A673 (cell line): ENCODE results near the gene MRPL12. TPM values are rescaled to one million over a fixed set of nuclear protein-coding genes. Genes with fewer than 3 reads are reported as not detected.
A peak's percentile ranks its signal among the peaks of the same experiment; 100 is the strongest.

Experiments
- BruUV-seq: library from RNA; stranded (reverse); fragments of 400-500 nt; replicated peaks from 2 replicates; lab custom pipeline; 2021; lab: Mats Ljungman, UMichigan
- CTCF ChIA-PET: fragments of 300-600 bp; sonication (Branson Sonifier 250); formaldehyde crosslinking; loops from one replicate; lab custom pipeline; 2022; ENCODE audit warnings: antibody characterized with exemption; lab: Charles Lee
- POLR2A ChIA-PET: fragments of 300-600 bp; sonication (Branson Sonifier 250); formaldehyde crosslinking; loops from one replicate; lab custom pipeline; 2022; ENCODE audit warnings: antibody characterized with exemption; ENCODE audit not compliant: low non-redundant PET; lab: Charles Lee
- DNase-seq: peaks from one replicate; pipeline ENCODE4 v3.0.0-alpha.2; 2015; ENCODE audit warnings: low spot score
- H3K27ac ChIP-seq: fragments of 200-600 bp; sonication (generic); 2 replicates; pipeline ENCODE4 v1.5.1; 2016; ENCODE audit warnings: mixed run types, low read depth, mild to moderate bottlenecking, mixed read lengths, antibody characterized with exemption, low read length; ENCODE audit not compliant: poor library complexity, severe bottlenecking
- H3K27me3 ChIP-seq: fragments of 200-600 bp; sonication (generic); replicated peaks from 2 replicates; pipeline ENCODE4 v1.6.1; 2017; ENCODE audit warnings: mixed run types, low read depth, mild to moderate bottlenecking, mixed read lengths, antibody characterized with exemption, low read length; ENCODE audit not compliant: insufficient read depth, poor library complexity
- H3K36me3 ChIP-seq: fragments of 200-600 bp; sonication (generic); 2 replicates; pipeline ENCODE4 v1.6.1; 2016; ENCODE audit warnings: mixed run types, mild to moderate bottlenecking, mixed read lengths, antibody characterized with exemption, low read length; ENCODE audit not compliant: insufficient read depth, poor library complexity, severe bottlenecking
- H3K4me1 ChIP-seq: fragments of 200-600 bp; sonication (generic); 2 replicates; pipeline ENCODE4 v1.6.1; 2017; ENCODE audit warnings: mixed run types, mild to moderate bottlenecking, mixed read lengths, antibody characterized with exemption, low read length; ENCODE audit not compliant: insufficient read depth, poor library complexity, severe bottlenecking
- H3K4me3 ChIP-seq: fragments of 200-600 bp; sonication (generic); 2 replicates; pipeline ENCODE4 v1.5.1; 2016; ENCODE audit warnings: low read depth, mixed run types, mild to moderate bottlenecking, mixed read lengths, low read length; ENCODE audit not compliant: poor library complexity, severe bottlenecking
- H3K9me3 ChIP-seq: fragments of 200-600 bp; sonication (generic); 2 replicates; pipeline ENCODE4 v1.6.1; 2016; ENCODE audit warnings: mixed run types, low read depth, mild to moderate bottlenecking, mixed read lengths, antibody characterized with exemption, low read length; ENCODE audit not compliant: poor library complexity, severe bottlenecking
- CTCF ChIP-seq: fragments of 300-800, 200-600 bp; sonication (generic); conservative IDR thresholded peaks from 2 replicates; pipeline ENCODE4 v1.5.1; 2017; ENCODE audit warnings: low read depth, mild to moderate bottlenecking, antibody characterized with exemption, low read length, moderate library complexity, mixed read lengths
- EZH2 ChIP-seq: fragments of 200-600 bp; sonication (generic); IDR thresholded peaks from 2 replicates; pipeline ENCODE4 v1.6.1; 2017; ENCODE audit warnings: borderline replicate concordance, low read depth, mild to moderate bottlenecking, mixed read lengths, antibody characterized with exemption, low read length; ENCODE audit not compliant: poor library complexity, severe bottlenecking
- intact Hi-C: fragments of 100-400 bp; cut with micrococcal nuclease; formaldehyde crosslinking; loops from one replicate; pipeline ENCODE4 v1.10.0; 2022; ENCODE audit not compliant: unreplicated experiment
- total RNA-seq: library from RNA; stranded (reverse); gene quantifications from 2 replicates; pipeline ENCODE4 v1.2.3, GENCODE V29; 2021

Gene MRPL12
- total RNA-seq, 1 experiment from 2014 or later, result 186 TPM

GRCh38 chr17:81695211-81695610 is 8.0 kb upstream of the MRPL12 start:
- intact Hi-C loops, result no loop called here
- Histone ChIP-seq H3K36me3 (peaks cover 72% of the 10 kb centered on the region), H3K4me3 (no peak overlapping the region), H3K9me3 (no peaks in the 10 kb centered on the region), H3K27me3 (no peaks in the 10 kb centered on the region), H3K4me1 (no peaks in the 10 kb centered on the region), H3K27ac (no peak overlapping the region)
- no peak for DNase-seq
- CTCF ChIA-PET, result no interaction called here
- BruUV-seq, result no TSS peak
- no peak for TF ChIP-seq CTCF
- POLR2A ChIA-PET, result interaction anchor here (0.6 kb wide), 1 partner anchor 17 kb away, joined by 10 read pairs; no protein-coding TSS in a partner anchor

- BruUV-seq, result no TSS peak
- Histone ChIP-seq H3K27me3 (no peaks in the 10 kb centered on the region), H3K27ac (no peak overlapping the region), H3K9me3 (no peaks in the 10 kb centered on the region), H3K36me3 (peaks cover 69% of the 10 kb centered on the region), H3K4me1 (peaks cover 1% of the 10 kb centered on the region), H3K4me3 (no peak overlapping the region)
- intact Hi-C loops, result no loop called here
- DNase-seq, result no peak
- ChIA-PET POLR2A (interaction anchor here (0.6 kb wide), 1 partner anchor 16 kb away, joined by 10 read pairs; no protein-coding TSS in a partner anchor), CTCF (no interaction called here)
- TF ChIP-seq EZH2 (no peak), CTCF (no peak)
Measured at GRCh38 chr17:81695801-81696200, 7.4 kb upstream of the MRPL12 start.

DNA sequence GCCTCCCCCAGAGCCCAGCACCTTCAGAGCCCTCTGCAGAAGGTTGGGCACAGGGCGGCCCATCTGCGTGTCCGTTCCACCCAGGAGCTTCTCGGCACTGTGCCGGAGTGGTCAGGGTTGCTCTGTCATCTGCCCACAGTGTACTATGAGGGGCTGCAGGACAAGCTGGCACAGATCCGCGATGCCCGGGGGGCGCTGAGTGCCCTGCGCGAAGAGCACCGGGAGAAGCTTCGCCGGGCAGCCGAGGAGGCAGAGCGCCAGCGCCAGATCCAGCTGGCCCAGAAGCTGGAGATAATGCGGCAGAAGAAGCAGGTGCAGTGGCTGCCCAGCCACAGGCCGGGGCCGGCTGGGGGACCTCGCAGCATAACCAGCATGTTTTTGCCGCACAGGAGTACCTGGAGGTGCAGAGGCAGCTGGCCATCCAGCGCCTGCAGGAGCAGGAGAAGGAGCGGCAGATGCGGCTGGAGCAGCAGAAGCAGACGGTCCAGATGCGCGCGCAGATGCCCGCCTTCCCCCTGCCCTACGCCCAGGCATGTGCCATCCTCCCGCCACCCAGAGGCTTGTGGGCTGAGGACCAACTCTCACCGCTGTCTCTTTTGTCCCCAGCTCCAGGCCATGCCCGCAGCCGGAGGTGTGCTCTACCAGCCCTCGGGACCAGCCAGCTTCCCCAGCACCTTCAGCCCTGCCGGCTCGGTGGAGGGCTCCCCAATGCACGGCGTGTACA is 6.8 kb upstream of the MRPL12 start:
- Histone ChIP-seq H3K4me1 (peaks cover 7% of the 10 kb centered on the region), H3K9me3 (no peaks in the 10 kb centered on the region), H3K4me3 (no peak overlapping the region), H3K36me3 (peaks cover 70% of the 10 kb centered on the region), H3K27me3 (no peaks in the 10 kb centered on the region), H3K27ac (no peak overlapping the region)
- no peak for TF ChIP-seq EZH2
- TF ChIP-seq CTCF, result no peak
- TSS peak; percentile 28 for BruUV-seq
- ChIA-PET CTCF (no interaction called here), POLR2A (no interaction called here)
- DNase-seq, result no peak
- intact Hi-C loops, result no loop called here
